Skeletal muscle tissue (tissue), 4 donors: ENCODE measurements around the gene CDC27. TPM values are rescaled to one million over a fixed set of nuclear protein-coding genes. Genes with fewer than 3 reads are reported as not detected.
"Not testable (repeated sequence)": the region's sequence is repeated elsewhere in the genome, so short reads cannot be mapped to it uniquely, and the experiment has no call there.

Source experiments
- H3K27ac ChIP-seq: one replicate; pipeline ENCODE4 v1.7.0; 2013; ENCODE audit warnings: mild to moderate bottlenecking, low read depth, low read length, inconsistent platforms
- H3K27me3 ChIP-seq, 3 donors: one replicate each; pipeline ENCODE4 v1.7.0; 2013; ENCODE audit warnings: low read length in 3 of 3; ENCODE audit not compliant: control insufficient read depth in 3 of 3, insufficient read depth in 3 of 3
- H3K36me3 ChIP-seq, 3 donors: one replicate each; pipeline ENCODE4 v1.7.0; 2013; ENCODE audit warnings: low read length in 3 of 3; ENCODE audit not compliant: control insufficient read depth in 3 of 3, insufficient read depth in 3 of 3
- H3K4me1 ChIP-seq, 3 donors: one replicate each; pipeline ENCODE4 v1.7.0; 2013; ENCODE audit warnings: low read length in 3 of 3, mild to moderate bottlenecking in 3 of 3; ENCODE audit not compliant: control insufficient read depth in 3 of 3, insufficient read depth in 3 of 3
- H3K4me3 ChIP-seq, 3 donors: one replicate each; pipeline ENCODE4 v1.7.0; 2013; ENCODE audit warnings: low read length in 3 of 3
- H3K9ac ChIP-seq, 3 donors: one replicate each; pipeline ENCODE4 v1.7.0; 2013; ENCODE audit warnings: low read length in 3 of 3, mild to moderate bottlenecking in 3 of 3, moderate library complexity in 2 of 3, low read depth in 1 of 3
- H3K9me3 ChIP-seq, 3 donors: one replicate each; pipeline ENCODE4 v1.7.0; 2013; ENCODE audit warnings: low read length in 3 of 3; ENCODE audit not compliant: control insufficient read depth in 3 of 3
- total RNA-seq: library from RNA; depleted of rRNA; stranded (reverse); fragments of >200 nt; gene quantifications from one replicate; pipeline ENCODE4 v1.2.3, GENCODE V29; 2014
- donor health status: Osteomylitis.

CDC27 gene
- total RNA-seq, 1 donor from 2014 or later: 71.0 TPM

GRCh38 chr17:47164263-47164662 is 24.8 kb downstream of the CDC27 start:
- Histone ChIP-seq H3K27ac (no peak overlapping the region), H3K27me3 (no peaks in the 10 kb centered on the region), H3K4me3 (no peak overlapping the region), H3K9ac (no peak overlapping the region), H3K4me1 (no peaks in the 10 kb centered on the region), H3K36me3 (peaks cover 3 to 14% (median 12%) of the 10 kb centered on the region in 3 donors), H3K9me3 (no peaks in the 10 kb centered on the region)

DNA sequence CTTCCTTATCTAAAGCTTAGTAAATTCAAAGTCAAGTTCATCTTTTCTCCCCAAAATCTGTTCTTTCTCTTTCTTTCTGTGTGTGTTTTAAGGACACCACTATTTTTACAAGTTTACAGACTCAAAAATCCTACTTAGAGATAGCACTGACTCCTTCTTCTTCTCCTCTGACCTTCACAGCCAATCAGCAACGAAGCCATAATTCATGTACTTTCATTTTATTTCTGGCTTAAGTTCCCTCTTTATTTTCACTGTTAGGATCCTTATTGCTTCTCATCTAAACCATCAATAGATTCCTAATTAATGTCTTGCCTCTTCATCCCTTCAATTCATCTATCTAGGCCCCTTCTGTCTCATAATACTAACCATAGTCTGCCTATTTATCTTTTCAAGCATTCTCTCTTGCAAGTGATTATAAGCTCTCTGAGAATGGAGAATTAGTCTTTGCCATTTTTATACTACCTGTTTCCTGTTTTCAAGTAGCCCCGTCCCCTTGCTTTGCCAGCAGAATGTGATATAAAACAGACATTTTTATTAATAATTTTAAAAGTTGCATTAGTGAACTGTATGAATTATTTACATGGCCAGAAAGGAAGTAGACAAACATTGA is 27.0 kb downstream of the CDC27 start:
- Histone ChIP-seq H3K36me3 (peaks cover 3 to 13% (median 10%) of the 10 kb centered on the region in 3 donors), H3K27me3 (no peaks in the 10 kb centered on the region), H3K9me3 (no peaks in the 10 kb centered on the region), H3K27ac (no peak overlapping the region), H3K4me1 (no peaks in the 10 kb centered on the region), H3K9ac (no peak overlapping the region), H3K4me3 (no peak overlapping the region)

DNA sequence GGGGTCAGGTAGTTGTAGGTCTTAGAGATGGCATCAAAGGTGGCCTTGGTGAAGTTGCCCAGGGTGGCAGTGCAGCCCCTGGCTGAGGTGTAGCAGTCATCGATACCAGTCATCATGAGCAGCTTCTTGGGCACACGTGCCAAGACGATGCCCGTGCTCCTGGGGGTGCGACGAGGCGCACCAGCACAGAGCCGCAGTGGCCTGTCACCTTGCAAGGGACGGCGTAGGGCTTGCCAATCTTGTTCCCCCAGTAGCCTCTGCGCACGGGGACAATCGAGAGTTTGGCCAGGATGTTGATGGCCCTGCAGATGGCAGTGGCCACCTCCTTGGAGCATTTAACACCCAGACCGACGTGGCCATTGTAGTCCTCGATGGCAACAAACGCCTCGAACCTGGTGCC is 29.8 kb downstream of the CDC27 start:
- peaks cover 13 to 25% (median 13%) of the 10 kb centered on the region in 3 donors for H3K36me3 ChIP-seq
- H3K27ac ChIP-seq: no peak overlapping the region
- no peaks in the 10 kb centered on the region for H3K27me3 ChIP-seq
- H3K4me1 ChIP-seq: no peaks in the 10 kb centered on the region
- no peaks in the 10 kb centered on the region for H3K9me3 ChIP-seq
- no peak overlapping the region for H3K9ac ChIP-seq
- H3K4me3 ChIP-seq: no peak overlapping the region

DNA sequence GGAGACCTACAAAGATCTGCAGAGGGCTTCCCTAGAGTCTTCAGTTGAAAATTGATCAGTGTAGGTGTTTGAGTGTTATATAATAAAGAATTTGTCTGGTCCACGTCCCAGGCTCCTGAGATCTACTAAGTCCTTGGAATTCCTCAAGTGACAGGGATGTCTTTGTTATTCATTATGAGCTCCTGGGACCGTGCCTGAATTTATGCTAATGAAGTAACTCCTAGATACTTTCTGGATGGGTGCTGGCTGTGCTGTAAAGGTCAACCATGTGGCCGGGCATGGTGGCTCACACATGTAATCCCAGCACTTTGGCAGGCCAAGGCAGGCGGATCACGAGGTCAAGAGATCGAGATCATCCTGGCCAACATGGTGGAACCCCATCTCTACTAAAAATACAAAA is 43.7 kb downstream of the CDC27 start:
- Histone ChIP-seq H3K36me3 (peaks cover 4 to 40% (median 37%) of the 10 kb centered on the region in 3 donors), H3K9me3 (no peaks in the 10 kb centered on the region), H3K9ac (no peak overlapping the region), H3K27me3 (no peaks in the 10 kb centered on the region), H3K4me3 (no peak overlapping the region), H3K27ac (no peak overlapping the region), H3K4me1 (no peaks in the 10 kb centered on the region)

GRCh38 chr17:47135235-47135634 is 53.9 kb downstream of the CDC27 start:
- peaks cover 8 to 29% (median 10%) of the 10 kb centered on the region in 3 donors for H3K36me3 ChIP-seq
- H3K9ac ChIP-seq: no peak overlapping the region
- no peaks in the 10 kb centered on the region for H3K9me3 ChIP-seq

DNA sequence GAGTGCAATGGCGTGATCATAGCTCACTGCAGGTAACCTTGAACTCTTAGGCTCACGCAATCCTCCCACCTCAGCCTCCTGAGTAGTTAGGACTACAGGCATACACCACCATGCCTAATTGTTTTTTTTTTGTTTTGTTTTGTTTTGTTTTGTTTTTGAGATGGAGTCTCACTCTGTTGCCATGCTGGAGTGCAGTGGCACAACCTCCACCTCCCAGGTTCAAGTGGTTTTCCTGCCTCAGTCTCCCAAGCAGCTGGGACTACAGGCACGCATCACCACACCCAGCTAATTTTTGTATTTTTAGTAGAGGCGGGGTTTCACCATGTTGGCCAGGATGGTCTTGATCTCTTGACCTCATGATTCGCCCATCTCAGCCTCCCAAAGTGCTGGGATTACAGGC is 54.7 kb downstream of the CDC27 start:
- not testable (repeated sequence) for H3K9me3 ChIP-seq, H3K4me3 ChIP-seq, H3K27me3 ChIP-seq, H3K27ac ChIP-seq, H3K4me1 ChIP-seq, H3K9ac ChIP-seq
- H3K36me3 ChIP-seq: peaks cover 10 to 26% (median 11%) of the 10 kb centered on the region in 3 donors

More at GRCh38 chr17:47135235-47135634, 53.9 kb downstream of the CDC27 start:
- H3K27me3 ChIP-seq: no peaks in the 10 kb centered on the region
- H3K4me1 ChIP-seq: no peaks in the 10 kb centered on the region
- no peak overlapping the region for H3K4me3 ChIP-seq
- H3K27ac ChIP-seq: no peak overlapping the region

GRCh38 chr17:47131761-47132160 is 57.3 kb downstream of the CDC27 start:
- Histone ChIP-seq H3K27me3 (no peaks in the 10 kb centered on the region), H3K4me1 (no peaks in the 10 kb centered on the region), H3K27ac (no peak overlapping the region), H3K36me3 (peaks cover 11 to 15% (median 13%) of the 10 kb centered on the region in 3 donors), H3K9ac (no peak overlapping the region), H3K4me3 (no peak overlapping the region), H3K9me3 (no peaks in the 10 kb centered on the region)

DNA sequence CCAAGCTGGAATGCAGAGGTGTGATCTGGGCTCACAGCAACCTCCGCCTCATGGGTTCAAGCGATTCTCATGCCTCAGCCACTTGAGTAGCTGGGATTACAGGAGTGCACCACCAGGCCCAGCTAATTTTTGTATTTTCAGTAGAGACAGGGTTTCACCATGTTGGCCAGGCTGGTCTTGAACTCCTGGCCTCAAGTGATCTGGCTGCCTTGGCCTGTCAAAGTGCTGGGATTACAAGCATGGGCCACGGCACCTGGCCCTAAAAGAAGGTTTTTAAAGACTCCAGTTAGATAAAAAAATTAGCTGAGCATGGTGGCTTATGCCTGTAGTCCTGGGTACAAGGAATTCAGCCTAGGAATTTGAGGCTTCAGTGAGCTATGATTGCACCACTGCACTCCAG is 62.3 kb downstream of the CDC27 start:
- H3K36me3 ChIP-seq: peaks cover 11 to 19% (median 15%) of the 10 kb centered on the region in 3 donors
- not testable (repeated sequence) for H3K9me3 ChIP-seq, H3K9ac ChIP-seq

GRCh38 chr17:47123262-47123661 is 65.8 kb downstream of the CDC27 start:
- not testable (repeated sequence) for H3K27ac ChIP-seq, H3K9ac ChIP-seq, H3K4me1 ChIP-seq, H3K27me3 ChIP-seq, H3K9me3 ChIP-seq, H3K4me3 ChIP-seq
- peaks cover 10 to 20% (median 14%) of the 10 kb centered on the region in 3 donors for H3K36me3 ChIP-seq

More for the DNA sequence above, 62.3 kb downstream of the CDC27 start:
- not testable (repeated sequence) for H3K4me1 ChIP-seq, H3K4me3 ChIP-seq, H3K27ac ChIP-seq, H3K27me3 ChIP-seq

DNA sequence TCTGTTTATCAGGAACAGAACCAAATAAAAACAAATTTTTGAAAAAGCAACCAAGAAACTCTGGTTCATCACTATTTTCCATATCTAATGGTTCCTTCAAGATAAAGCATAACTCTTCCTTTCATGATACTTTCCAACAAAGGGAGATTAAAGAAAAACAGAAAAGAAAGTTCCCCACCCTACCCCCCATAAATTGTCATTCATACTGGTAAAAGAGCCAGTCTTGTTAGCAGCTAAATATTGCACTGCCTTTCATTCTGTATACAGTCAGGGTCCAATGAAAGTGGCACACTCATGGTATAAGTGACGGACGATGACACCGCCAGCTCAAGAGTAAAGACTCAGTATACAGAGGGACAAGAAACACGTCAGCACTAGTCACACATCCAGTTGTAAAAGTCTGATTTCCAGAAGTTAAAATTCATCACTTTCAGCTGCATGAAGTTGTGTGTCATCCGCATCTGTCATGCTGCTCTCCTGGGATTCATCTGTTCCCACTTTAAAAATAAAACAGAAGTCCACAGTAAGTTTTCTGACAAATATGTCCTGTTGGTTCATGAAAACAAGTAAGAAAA is 68.5 kb downstream of the CDC27 start:
- H3K27me3 ChIP-seq: no peaks in the 10 kb centered on the region
- no peaks in the 10 kb centered on the region for H3K9me3 ChIP-seq
- no peak overlapping the region for H3K9ac ChIP-seq
- no peaks in the 10 kb centered on the region for H3K4me1 ChIP-seq
- H3K4me3 ChIP-seq: no peak overlapping the region
- H3K27ac ChIP-seq: no peak overlapping the region
- H3K36me3 ChIP-seq: peaks cover 0 to 22% (median 8%) of the 10 kb centered on the region in 3 donors
